Activated CD8-positive, alpha-beta T cell treated with anti-CD3 and anti-CD28 coated beads, Interleukin-2, amount 10 ng/mL, durations not matched to agents 7 days and 5 days (primary cell): ENCODE results near the gene SSTR5. TPM values are rescaled to one million over a fixed set of nuclear protein-coding genes. Genes with fewer than 3 reads are reported as not detected.
"Not testable (repeated sequence)": the region's sequence is repeated elsewhere in the genome, so short reads cannot be mapped to it uniquely, and the experiment has no call there.

Source experiments
- ATAC-seq: fragments of 150-1000 bp; cut with Tn5 transposase; one replicate; pipeline ENCODE4 v1.10.0; 2021; ENCODE audit warnings: moderate library complexity
- CTCF ChIA-PET: fragments of 350-600 bp; sonication (Branson Sonifier 250); formaldehyde crosslinking; loops from one replicate; lab custom pipeline; 2021; ENCODE audit warnings: antibody characterized with exemption; lab: Charles Lee
- POLR2A ChIA-PET: fragments of 350-600 bp; sonication (Branson Sonifier 250); formaldehyde crosslinking; loops from one replicate; lab custom pipeline; 2021; ENCODE audit warnings: antibody characterized with exemption; lab: Charles Lee
- DNase-seq: peaks from one replicate; pipeline ENCODE4 v3.0.0-alpha.2; 2020
- H3K27ac Mint-ChIP-seq: one replicate; pipeline ENCODE4 v1.8.0; 2021; ENCODE audit warnings: mild to moderate bottlenecking, mixed read lengths
- H3K27me3 Mint-ChIP-seq: one replicate; pipeline ENCODE4 v1.8.0; 2021; ENCODE audit warnings: low read depth, mixed read lengths
- H3K36me3 Mint-ChIP-seq: one replicate; pipeline ENCODE4 v1.8.0; 2021; ENCODE audit warnings: low read depth, mixed read lengths
- H3K4me1 Mint-ChIP-seq: one replicate; pipeline ENCODE4 v1.8.0; 2021; ENCODE audit warnings: low read depth, mixed read lengths
- H3K4me3 Mint-ChIP-seq: one replicate; pipeline ENCODE4 v1.8.0; 2021; ENCODE audit warnings: mild to moderate bottlenecking, mixed read lengths
- H3K9me3 Mint-ChIP-seq: one replicate; pipeline ENCODE4 v1.8.0; 2022; ENCODE audit warnings: mixed read lengths; ENCODE audit not compliant: insufficient read depth
- total RNA-seq, 2 experiments: library from RNA; stranded (reverse); gene quantifications; one replicate each; pipeline ENCODE4 v1.2.3, GENCODE V29; 2021

The SSTR5 gene
- total RNA-seq, 2 experiments from 2014 or later: not detected

DNA sequence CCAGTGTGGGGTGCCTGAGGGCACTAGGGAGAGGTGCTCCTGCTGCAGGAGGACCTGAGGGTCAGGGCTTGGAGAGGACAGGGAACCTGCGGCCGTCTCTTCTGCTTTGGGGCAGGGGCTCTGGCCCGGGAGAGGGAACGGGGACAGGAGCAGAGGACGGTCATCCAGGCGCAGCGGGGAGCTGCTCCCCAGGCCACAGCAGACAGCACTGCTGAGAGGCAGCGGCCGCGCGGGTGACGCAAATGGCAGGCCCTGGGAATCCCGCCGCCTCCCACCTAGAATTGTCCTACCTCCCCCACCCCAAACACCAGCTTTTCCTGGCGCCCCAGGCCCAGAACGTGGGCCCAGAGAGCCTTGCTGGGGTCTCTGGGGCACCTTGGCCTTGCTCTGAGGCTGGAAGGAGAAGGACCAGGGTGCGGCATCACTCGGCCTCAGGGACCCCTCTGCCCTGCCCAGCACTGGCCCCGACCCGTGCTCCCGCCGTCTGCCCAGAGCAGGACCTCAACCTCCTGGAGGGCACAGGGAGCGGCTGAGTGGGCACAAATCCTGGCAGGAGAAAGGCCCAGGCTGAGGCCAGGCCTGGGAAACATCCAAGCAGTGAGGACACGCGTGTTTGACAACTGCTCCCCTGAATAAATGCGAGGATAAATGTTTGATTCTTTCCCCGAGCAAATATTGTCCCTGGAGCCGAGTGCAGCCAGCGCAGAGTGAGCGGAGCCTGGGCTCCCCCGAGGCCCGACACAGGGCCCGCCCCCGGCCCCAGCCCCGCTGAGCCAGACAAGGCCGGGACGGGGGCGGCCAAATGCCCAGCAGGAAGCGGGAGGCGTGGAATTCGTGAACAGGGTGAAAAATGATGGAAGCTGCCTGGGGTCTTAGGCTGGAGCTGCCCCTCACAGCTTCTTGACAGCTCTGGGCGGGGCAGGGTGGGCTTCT, 8.5 kb downstream of the SSTR5 start:
- no peak for DNase-seq
- Mint-ChIP-seq H3K27ac (no peak overlapping the region), H3K4me1 (no peaks in the 10 kb centered on the region), H3K36me3 (no peaks in the 10 kb centered on the region), H3K4me3 (no peak overlapping the region), H3K9me3 (peaks cover 3% of the 10 kb centered on the region), H3K27me3 (no peaks in the 10 kb centered on the region)
- ATAC-seq: no peak
- ChIA-PET POLR2A (no interaction called here), CTCF (no interaction called here)

DNA sequence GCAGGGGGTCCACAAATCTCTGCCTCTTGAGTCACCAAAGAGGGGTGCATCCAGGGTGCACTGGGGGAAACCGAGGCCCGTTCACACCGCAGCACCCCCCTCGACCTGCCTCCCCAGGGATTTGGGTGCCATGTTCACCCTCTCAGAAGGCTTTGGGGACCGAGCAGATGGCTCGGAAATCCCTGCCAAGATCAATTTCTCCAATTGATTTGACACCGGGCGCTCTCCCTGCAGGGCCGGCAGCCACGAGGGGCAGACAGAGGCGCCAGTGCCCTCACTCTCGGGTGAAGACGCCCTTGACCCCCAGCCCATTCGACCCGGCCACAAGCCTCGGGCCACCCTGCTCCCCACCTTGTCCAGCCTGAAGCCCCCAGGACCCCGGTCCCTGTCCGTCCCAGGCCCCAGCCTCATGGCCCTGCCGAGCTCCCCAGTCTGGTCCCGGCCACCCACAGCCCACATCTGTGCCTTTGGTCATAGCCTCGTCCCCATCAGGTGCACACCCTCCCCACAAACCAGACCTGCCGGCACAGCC, 9.3 kb downstream of the SSTR5 start:
- Mint-ChIP-seq H3K36me3 (no peaks in the 10 kb centered on the region), H3K9me3 (peaks cover 3% of the 10 kb centered on the region), H3K4me1 (no peaks in the 10 kb centered on the region), H3K27ac (no peak overlapping the region), H3K27me3 (no peaks in the 10 kb centered on the region), H3K4me3 (no peak overlapping the region)
- POLR2A ChIA-PET: no interaction called here
- ATAC-seq (no peak), DNase-seq (no peak)
- CTCF ChIA-PET: no interaction called here

DNA sequence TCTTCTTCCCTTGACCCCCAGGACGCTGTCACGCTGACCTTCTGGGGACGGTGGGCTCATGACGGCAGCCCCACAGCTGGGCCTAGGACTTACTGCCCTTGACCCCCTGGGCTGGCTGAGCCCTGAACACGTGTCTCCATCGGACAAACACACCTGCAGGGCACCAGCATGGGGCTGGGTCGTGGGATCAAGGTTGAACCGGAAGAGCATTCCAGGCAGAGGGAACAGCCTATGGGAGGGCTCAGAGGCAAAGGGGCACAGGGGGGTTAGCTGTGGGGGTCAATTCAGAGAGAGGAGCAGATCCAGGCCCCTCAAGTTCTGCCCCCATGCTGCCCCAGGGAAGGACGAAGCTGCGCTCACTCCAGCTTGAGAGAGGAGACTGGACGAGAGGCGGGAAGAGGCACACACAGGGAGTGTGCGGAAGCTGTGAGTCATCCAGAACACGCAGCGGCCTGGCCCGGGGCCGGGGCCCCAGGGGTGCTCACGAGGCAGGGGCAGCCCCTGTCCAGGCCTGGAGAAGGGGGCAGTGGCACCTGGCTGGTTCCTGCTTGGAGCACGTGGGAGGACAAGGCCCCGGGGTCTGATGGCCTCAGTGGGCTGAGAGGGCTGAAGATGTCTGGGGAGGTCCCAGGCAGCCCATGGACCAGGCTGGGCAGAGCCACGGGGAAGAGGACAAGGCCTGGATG, 9.9 kb downstream of the SSTR5 start:
- POLR2A ChIA-PET: no interaction called here
- no peaks in the 10 kb centered on the region for H3K4me1 Mint-ChIP-seq
- no peak overlapping the region for H3K27ac Mint-ChIP-seq
- CTCF ChIA-PET: no interaction called here
- no peaks in the 10 kb centered on the region for H3K36me3 Mint-ChIP-seq
- peaks cover 3% of the 10 kb centered on the region for H3K9me3 Mint-ChIP-seq
- no peak overlapping the region for H3K4me3 Mint-ChIP-seq
- no peak for DNase-seq
- no peaks in the 10 kb centered on the region for H3K27me3 Mint-ChIP-seq
- ATAC-seq: no peak

DNA sequence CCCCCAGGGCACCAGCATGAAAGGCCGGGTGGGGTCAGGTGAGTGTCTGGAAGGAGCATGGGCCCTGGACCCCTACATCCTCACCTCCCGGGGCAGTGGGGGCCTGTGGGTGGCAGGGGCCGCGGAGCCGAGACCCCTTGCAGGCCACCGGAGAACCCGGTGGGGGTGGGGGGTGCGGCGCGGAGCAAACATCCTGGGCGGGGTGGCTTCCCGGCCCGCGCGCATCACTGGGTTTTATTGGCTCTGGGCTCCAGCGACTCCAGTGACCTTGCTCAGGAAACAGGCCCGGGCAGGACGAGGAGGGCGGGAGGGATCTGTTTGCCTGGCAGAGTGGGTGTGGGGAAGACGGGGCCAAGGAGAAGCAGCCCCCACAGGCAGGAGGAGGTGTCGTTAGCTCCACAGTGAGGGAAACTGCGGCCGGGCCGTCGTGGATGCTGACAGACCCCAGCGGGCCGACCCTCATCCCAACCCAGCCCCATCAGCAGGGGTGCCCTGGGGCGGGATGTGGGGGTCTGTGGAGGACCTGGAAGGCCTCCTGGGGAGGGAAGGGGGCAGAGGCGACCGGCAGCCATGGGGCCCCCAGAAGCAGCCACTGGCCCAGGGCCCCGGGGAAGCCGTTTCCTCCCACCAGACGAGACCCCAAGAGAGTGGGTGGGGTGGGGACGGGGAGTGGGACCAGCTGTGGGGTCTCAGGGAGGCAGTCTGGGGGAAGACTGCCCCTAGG, 10.6 kb downstream of the SSTR5 start:
- ATAC-seq (no peak), DNase-seq (no peak)
- H3K9me3 Mint-ChIP-seq: peaks cover 3% of the 10 kb centered on the region
- CTCF ChIA-PET: no interaction called here
- POLR2A ChIA-PET: no interaction called here
- H3K36me3 Mint-ChIP-seq: no peaks in the 10 kb centered on the region
- H3K4me3 Mint-ChIP-seq: no peak overlapping the region
- no peaks in the 10 kb centered on the region for H3K4me1 Mint-ChIP-seq
- H3K27ac Mint-ChIP-seq: no peak overlapping the region
- no peaks in the 10 kb centered on the region for H3K27me3 Mint-ChIP-seq

DNA sequence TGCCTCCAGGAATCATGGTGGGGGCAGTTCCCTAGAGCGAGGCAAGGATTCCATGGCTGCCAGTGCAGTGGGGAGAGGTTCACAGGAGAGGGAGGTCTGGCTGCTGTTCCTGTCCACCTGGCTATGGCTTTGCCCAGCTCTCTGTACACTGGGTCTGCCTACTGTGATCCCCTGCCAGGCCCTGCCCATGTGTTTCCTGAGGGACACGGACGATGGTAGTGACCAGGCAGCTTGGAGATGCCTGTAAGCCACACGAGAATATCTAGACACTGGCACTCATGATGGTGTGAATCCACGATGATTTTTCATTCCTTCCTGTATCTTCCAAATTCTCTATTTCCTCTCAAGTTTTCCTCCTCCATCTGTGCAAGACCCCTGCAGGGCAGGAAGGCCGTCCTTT, 12.4 kb downstream of the SSTR5 start:
- DNase-seq (no peak), ATAC-seq (no peak)
- Mint-ChIP-seq H3K36me3 (no peaks in the 10 kb centered on the region), H3K27ac (no peak overlapping the region), H3K27me3 (no peaks in the 10 kb centered on the region), H3K4me3 (no peak overlapping the region), H3K4me1 (no peaks in the 10 kb centered on the region), H3K9me3 (peaks cover 3% of the 10 kb centered on the region)
- POLR2A ChIA-PET: no interaction called here
- CTCF ChIA-PET: no interaction called here

DNA sequence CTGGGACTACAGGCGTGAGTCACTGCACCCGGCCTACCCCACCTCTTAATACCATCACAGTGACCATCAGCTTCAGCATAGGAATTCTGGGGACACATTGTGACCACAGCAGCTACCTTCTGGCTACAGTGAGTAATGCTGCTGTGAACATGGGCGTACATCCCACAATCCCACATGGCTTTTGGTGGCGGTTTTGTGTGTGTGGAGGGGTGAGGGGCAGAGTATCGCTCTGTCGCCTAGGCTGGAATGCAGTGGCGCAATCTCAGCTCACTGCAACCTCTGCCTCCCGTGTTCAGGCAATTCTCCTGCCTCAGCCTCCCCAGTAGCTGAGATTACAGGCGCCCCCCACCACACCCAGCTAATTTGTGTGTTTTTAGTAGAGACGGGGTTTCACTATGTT, 13.9 kb downstream of the SSTR5 start:
- POLR2A ChIA-PET, H3K4me3 Mint-ChIP-seq, H3K36me3 Mint-ChIP-seq, H3K9me3 Mint-ChIP-seq, DNase-seq, H3K27me3 Mint-ChIP-seq, H3K4me1 Mint-ChIP-seq, ATAC-seq, CTCF ChIA-PET, H3K27ac Mint-ChIP-seq: not testable (repeated sequence)

DNA sequence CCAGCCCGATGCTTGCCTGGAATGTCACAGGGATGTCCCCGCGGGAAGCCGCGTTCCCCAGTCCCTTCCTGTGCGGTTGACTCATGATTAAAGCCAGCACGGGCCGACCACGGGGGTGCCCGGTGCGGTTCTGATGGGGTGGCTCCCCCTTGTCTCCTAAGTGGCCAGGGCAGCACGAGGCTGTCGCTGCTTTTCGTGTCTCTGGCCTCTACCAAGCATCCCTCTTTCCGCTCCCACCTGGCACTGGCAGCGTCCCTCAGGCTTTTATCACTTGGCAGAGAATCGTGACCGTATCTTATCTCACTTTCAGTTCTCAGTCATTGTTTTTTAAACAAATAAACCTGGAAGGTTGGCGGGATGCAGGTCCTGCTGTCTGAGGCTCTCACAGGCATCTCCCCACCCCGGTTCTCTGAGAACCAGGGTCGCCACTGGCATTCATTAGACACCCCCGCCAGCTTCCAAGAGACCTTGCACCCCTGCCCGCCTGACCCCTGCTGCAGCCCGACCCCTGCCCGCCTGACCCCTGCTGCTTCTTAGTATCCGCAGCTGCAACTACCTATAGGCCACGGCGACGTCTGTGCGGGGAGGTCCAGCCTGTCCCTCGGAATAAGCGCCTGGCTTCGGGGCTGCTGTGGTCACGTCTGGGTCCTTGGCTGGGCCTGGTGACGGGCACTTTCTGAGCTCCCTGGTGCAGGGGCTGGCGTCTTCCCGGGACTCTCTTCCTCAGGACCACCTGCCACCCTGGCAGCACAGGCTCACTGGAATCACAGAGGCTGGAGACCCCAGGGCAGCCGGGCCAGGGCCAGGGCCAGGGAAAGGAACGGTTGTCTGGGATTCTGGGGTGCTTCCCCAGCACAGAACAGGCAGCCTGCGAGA, 16.0 kb downstream of the SSTR5 start:
- CTCF ChIA-PET: no interaction called here
- Mint-ChIP-seq H3K9me3 (peaks cover 3% of the 10 kb centered on the region), H3K27ac (no peak overlapping the region), H3K36me3 (peaks cover 6% of the 10 kb centered on the region), H3K4me3 (no peak overlapping the region), H3K4me1 (no peaks in the 10 kb centered on the region), H3K27me3 (no peaks in the 10 kb centered on the region)
- POLR2A ChIA-PET: no interaction called here
- ATAC-seq: no peak
- DNase-seq: no peak

DNA sequence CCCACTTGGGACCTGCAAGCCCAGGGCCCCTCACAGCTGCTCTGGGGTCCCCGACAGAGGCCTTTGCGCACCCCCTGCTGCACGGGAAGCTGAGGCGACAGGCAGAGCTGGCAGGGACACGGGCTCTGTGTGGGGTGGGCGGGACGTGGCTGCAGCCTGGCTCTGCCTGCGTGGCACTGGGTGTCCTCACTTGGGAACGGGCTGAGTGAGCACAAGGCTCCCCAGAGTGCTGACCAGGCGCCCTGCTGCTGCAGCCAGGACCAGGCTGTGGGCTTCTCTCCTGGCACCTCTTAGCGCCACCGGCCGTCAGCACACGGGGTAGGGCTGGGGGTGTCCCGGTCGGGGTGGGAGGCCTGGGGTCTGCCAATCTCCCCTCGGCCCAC, 16.9 kb downstream of the SSTR5 start:
- POLR2A ChIA-PET: no interaction called here

DNA sequence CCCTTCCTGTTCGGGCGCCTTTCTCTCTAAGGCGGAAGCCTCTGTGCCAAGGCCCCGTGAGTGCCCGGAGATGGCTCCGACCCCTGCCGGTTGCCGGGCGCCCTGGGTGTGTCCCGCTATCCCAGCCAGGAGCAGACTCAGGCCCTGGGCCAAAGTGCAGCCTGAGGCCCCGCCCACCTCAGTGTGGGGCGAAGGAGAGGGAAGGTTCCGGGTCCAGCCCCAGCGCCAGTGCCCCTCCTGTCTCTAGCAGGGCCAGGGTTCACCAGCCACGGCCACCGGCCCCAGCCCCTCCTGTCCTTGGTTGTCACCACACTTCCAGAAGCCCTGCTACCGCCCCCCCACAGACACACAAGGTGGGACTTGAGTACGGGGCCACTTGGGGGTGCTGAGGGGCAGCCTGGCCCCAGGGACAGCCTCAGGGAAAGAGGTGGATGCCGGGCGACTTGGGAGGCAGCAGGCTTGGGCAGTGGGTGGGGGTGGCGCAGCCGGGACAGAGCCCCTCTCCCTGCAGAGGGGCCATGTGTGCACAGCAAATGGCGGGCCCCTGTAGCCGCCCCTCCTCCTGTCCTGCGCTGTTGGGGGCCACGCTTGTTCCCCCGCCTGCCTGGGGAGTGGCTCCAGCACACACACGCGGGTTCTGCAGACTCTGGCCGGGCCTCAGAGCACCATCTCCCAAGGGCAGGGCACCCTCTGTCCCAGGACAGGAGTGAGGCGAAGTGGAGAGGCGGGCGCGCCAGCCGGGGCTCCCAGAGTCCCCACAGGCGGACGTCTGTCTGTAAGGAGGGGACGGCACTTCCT, 17.5 kb downstream of the SSTR5 start:
- H3K27me3 Mint-ChIP-seq: no peaks in the 10 kb centered on the region
- H3K9me3 Mint-ChIP-seq: peaks cover 3% of the 10 kb centered on the region
- H3K4me1 Mint-ChIP-seq: no peaks in the 10 kb centered on the region
- ATAC-seq (no peak), DNase-seq (no peak)
- H3K27ac Mint-ChIP-seq: no peak overlapping the region
- H3K36me3 Mint-ChIP-seq: peaks cover 6% of the 10 kb centered on the region
- no peak overlapping the region for H3K4me3 Mint-ChIP-seq
- ChIA-PET POLR2A (no interaction called here), CTCF (no interaction called here)

More for the DNA sequence above, 16.9 kb downstream of the SSTR5 start:
- Mint-ChIP-seq H3K9me3 (peaks cover 3% of the 10 kb centered on the region), H3K27ac (no peak overlapping the region), H3K27me3 (no peaks in the 10 kb centered on the region), H3K4me3 (no peak overlapping the region), H3K4me1 (no peaks in the 10 kb centered on the region), H3K36me3 (peaks cover 6% of the 10 kb centered on the region)
- DNase-seq: no peak
- CTCF ChIA-PET: no interaction called here
- ATAC-seq: no peak

DNA sequence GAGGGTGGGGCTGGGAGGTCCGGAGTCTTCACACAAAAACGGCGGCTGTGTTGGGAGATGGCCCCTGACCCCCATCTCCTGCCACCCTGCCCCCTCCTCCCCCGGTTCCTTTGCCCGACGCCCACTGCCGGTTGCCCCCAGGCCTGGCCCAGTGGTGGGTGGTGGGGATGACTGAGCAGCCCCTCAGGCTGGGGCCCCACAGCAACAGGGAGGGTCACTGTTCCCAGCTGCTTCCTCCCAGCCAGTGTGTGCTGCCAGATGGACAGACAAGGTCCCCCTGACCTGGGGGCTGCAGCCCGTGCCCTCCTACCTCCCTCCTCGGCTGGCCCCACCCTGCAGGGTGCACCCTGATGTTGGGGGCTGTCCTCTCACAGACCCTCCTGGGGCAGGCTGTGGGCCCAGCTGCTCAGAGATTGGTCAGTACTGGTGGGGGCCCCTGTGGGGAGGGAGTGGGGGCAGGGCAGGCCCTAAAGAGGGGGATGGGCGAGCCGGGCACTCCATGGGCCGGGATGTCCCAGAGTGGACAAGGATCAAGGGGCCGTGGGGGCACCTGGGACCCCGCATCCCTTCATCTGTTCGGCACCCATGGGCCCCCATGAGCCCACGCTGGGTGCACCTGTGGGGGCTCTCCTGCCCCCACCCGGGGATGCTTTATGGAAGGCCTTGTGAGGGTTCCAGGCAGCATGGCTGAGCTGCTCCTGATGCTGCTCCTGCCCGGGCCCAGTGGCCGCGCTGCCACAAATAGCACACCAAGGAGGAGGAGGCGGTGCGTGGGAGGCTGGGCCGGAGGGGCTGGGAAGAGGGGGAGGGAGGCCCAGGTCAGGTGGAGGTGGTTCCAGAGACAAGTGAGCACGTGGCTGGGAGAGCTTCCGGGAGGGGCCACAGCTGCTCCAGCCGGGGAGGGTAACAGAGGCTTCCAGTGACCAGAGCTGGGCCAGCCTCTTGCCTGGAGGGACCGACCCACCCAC, 18.4 kb downstream of the SSTR5 start:
- H3K9me3 Mint-ChIP-seq: no peaks in the 10 kb centered on the region
- ATAC-seq (no peak), DNase-seq (no peak)
- peaks cover 6% of the 10 kb centered on the region for H3K36me3 Mint-ChIP-seq
- no peak overlapping the region for H3K4me3 Mint-ChIP-seq
- CTCF ChIA-PET: no interaction called here
- H3K27me3 Mint-ChIP-seq: no peaks in the 10 kb centered on the region
- POLR2A ChIA-PET: no interaction called here
- no peak overlapping the region for H3K27ac Mint-ChIP-seq
- no peaks in the 10 kb centered on the region for H3K4me1 Mint-ChIP-seq
